GM12864 (cell line): ENCODE data around the gene AFG3L2.

Experiments used
- DNase-seq: peaks from one replicate; pipeline ENCODE4 v3.0.0-alpha.2; 2011; ENCODE audit warnings: low read depth
- H3K4me3 ChIP-seq: 2 replicates; pipeline ENCODE4 v1.5.1; 2011; ENCODE audit warnings: mild to moderate bottlenecking, low read depth, low read length, control low read depth
- CTCF ChIP-seq: IDR thresholded peaks from 2 replicates; pipeline ENCODE4 v1.5.1; 2011; ENCODE audit warnings: low read depth, mild to moderate bottlenecking, moderate library complexity, low read length, control low read depth, inconsistent platforms; ENCODE audit errors: missing control alignments

Gene AFG3L2

GRCh38 chr18:12352188-12352587, 24.8 kb downstream of the AFG3L2 start:
- H3K4me3 ChIP-seq = no peak overlapping the region
- no peak for TF ChIP-seq CTCF
- DNase-seq = no peak

- no peak for TF ChIP-seq CTCF
- no peak for DNase-seq
- no peak overlapping the region for H3K4me3 ChIP-seq
Observed at GRCh38 chr18:12347895-12348294, 29.1 kb downstream of the AFG3L2 start.

- no peak overlapping the region for H3K4me3 ChIP-seq
- no peak for TF ChIP-seq CTCF
Observed at GRCh38 chr18:12346240-12346565, 30.8 kb downstream of the AFG3L2 start.

GRCh38 chr18:12345491-12346239, 31.4 kb downstream of the AFG3L2 start:
- no peak for DNase-seq
- no peak for TF ChIP-seq CTCF
- no peak overlapping the region for H3K4me3 ChIP-seq

More at GRCh38 chr18:12346240-12346565, 30.8 kb downstream of the AFG3L2 start:
- DNase-seq = no peak

GRCh38 chr18:12342661-12343060, 34.4 kb downstream of the AFG3L2 start:
- H3K4me3 ChIP-seq = no peak overlapping the region
- DNase-seq = no peak
- TF ChIP-seq CTCF = no peak

- no peak for DNase-seq
- no peak for TF ChIP-seq CTCF
- H3K4me3 ChIP-seq = no peak overlapping the region
Observed at GRCh38 chr18:12340945-12341660, 35.9 kb downstream of the AFG3L2 start.
